MM.1S (cell line): ENCODE measurements around the gene FN3KRP.

Experiments
- DNase-seq: peaks from one replicate; pipeline ENCODE4 v3.0.0-alpha.2; 2015
- H2AFZ ChIP-seq: fragments of 300-600 bp; sonication (generic); 2 replicates; pipeline ENCODE4 v1.6.0; 2016; ENCODE audit warnings: antibody characterized with exemption, low read length
- H3F3A ChIP-seq: fragments of 300-600 bp; sonication (generic); 2 replicates; pipeline ENCODE4 v1.6.1; 2016; ENCODE audit warnings: mild to moderate bottlenecking, antibody characterized with exemption, low read length, moderate library complexity, mixed read lengths; ENCODE audit not compliant: insufficient read depth
- H3K27ac ChIP-seq: fragments of 300-600 bp; sonication (generic); 2 replicates; pipeline ENCODE4 v1.5.1; 2016; ENCODE audit warnings: mild to moderate bottlenecking, low read length
- H3K27me3 ChIP-seq: fragments of 300-600 bp; sonication (generic); replicated peaks from 2 replicates; pipeline ENCODE4 v1.6.0; 2016; ENCODE audit warnings: low read length; ENCODE audit not compliant: insufficient read depth
- H3K36me3 ChIP-seq: fragments of 300-600 bp; sonication (generic); replicated peaks from 2 replicates; pipeline ENCODE4 v1.6.1; 2016; ENCODE audit warnings: mild to moderate bottlenecking, low read length, mixed read lengths; ENCODE audit not compliant: insufficient read depth
- H3K4me1 ChIP-seq: fragments of 300-600 bp; sonication (generic); 2 replicates; pipeline ENCODE4 v1.6.1; 2016; ENCODE audit warnings: low read length, mixed read lengths
- H3K4me2 ChIP-seq: fragments of 300-600 bp; sonication (generic); 2 replicates; pipeline ENCODE4 v1.6.0; 2016; ENCODE audit warnings: low read depth, low read length
- H3K4me3 ChIP-seq: fragments of 300-600 bp; sonication (generic); 2 replicates; pipeline ENCODE4 v1.5.1; 2016; ENCODE audit warnings: low read length, mixed read lengths
- H3K79me2 ChIP-seq: fragments of 300-600 bp; sonication (generic); 2 replicates; pipeline ENCODE4 v1.6.1; 2016; ENCODE audit warnings: mixed run types, low read length, mixed read lengths
- H3K9ac ChIP-seq: fragments of 300-600 bp; sonication (generic); 2 replicates; pipeline ENCODE4 v1.6.1; 2016; ENCODE audit warnings: low read length, mixed read lengths
- H3K9me2 ChIP-seq: fragments of 300-600 bp; sonication (generic); replicated peaks from 2 replicates; pipeline ENCODE4 v1.6.1; 2016; ENCODE audit warnings: mild to moderate bottlenecking, low read length, mixed read lengths; ENCODE audit not compliant: insufficient read depth
- H3K9me3 ChIP-seq: fragments of 300-600 bp; sonication (generic); replicated peaks from 2 replicates; pipeline ENCODE4 v1.6.1; 2016; ENCODE audit warnings: mild to moderate bottlenecking, low read length, mixed read lengths; ENCODE audit not compliant: insufficient read depth
- H4K20me1 ChIP-seq: fragments of 300-600 bp; sonication (generic); 2 replicates; pipeline ENCODE4 v1.6.1; 2016; ENCODE audit warnings: mild to moderate bottlenecking, low read length, moderate library complexity, mixed read lengths; ENCODE audit not compliant: insufficient read depth
- EZH2 ChIP-seq: fragments of 300-600 bp; sonication (generic); optimal IDR thresholded peaks from 2 replicates; pipeline ENCODE3; 2017; ENCODE audit warnings: low read depth, mild to moderate bottlenecking, antibody characterized with exemption, low read length, mixed read lengths
- EZH2phosphoT487 ChIP-seq: fragments of 300-600 bp; sonication (generic); IDR thresholded peaks from 2 replicates; pipeline ENCODE4 v1.6.1; 2018; ENCODE audit warnings: antibody characterized with exemption, low read length
- TF ChIP-seq, protein P1 (sequence below): fragments of 300-600 bp; sonication (generic); IDR thresholded peaks from 2 replicates; pipeline ENCODE4 v1.5.1; 2016; ENCODE audit warnings: antibody characterized with exemption, low read length, mixed read lengths

FN3KRP gene

GRCh38 chr17:82703036-82703745, 13.3 kb upstream of the FN3KRP start:
- DNase-seq: no peak
- no peaks in the 10 kb centered on the region for H3K36me3 ChIP-seq
- peaks cover 14% of the 10 kb centered on the region for H3K4me1 ChIP-seq
- no peaks in the 10 kb centered on the region for H3K79me2 ChIP-seq
- H4K20me1 ChIP-seq: no peaks in the 10 kb centered on the region
- TF ChIP-seq EZH2 (no peak), EZH2phosphoT487 (no peak)
- TF ChIP-seq, protein P1, sequence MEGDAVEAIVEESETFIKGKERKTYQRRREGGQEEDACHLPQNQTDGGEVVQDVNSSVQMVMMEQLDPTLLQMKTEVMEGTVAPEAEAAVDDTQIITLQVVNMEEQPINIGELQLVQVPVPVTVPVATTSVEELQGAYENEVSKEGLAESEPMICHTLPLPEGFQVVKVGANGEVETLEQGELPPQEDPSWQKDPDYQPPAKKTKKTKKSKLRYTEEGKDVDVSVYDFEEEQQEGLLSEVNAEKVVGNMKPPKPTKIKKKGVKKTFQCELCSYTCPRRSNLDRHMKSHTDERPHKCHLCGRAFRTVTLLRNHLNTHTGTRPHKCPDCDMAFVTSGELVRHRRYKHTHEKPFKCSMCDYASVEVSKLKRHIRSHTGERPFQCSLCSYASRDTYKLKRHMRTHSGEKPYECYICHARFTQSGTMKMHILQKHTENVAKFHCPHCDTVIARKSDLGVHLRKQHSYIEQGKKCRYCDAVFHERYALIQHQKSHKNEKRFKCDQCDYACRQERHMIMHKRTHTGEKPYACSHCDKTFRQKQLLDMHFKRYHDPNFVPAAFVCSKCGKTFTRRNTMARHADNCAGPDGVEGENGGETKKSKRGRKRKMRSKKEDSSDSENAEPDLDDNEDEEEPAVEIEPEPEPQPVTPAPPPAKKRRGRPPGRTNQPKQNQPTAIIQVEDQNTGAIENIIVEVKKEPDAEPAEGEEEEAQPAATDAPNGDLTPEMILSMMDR: no peak
- no peak overlapping the region for H2AFZ ChIP-seq
- no peaks in the 10 kb centered on the region for H3K27me3 ChIP-seq
- no peak overlapping the region for H3K9ac ChIP-seq
- no peaks in the 10 kb centered on the region for H3K9me2 ChIP-seq
- peaks cover 12% of the 10 kb centered on the region for H3F3A ChIP-seq
- H3K4me2 ChIP-seq: no peak overlapping the region
- no peak overlapping the region for H3K27ac ChIP-seq
- H3K9me3 ChIP-seq: no peaks in the 10 kb centered on the region
- H3K4me3 ChIP-seq: no peak overlapping the region

DNA sequence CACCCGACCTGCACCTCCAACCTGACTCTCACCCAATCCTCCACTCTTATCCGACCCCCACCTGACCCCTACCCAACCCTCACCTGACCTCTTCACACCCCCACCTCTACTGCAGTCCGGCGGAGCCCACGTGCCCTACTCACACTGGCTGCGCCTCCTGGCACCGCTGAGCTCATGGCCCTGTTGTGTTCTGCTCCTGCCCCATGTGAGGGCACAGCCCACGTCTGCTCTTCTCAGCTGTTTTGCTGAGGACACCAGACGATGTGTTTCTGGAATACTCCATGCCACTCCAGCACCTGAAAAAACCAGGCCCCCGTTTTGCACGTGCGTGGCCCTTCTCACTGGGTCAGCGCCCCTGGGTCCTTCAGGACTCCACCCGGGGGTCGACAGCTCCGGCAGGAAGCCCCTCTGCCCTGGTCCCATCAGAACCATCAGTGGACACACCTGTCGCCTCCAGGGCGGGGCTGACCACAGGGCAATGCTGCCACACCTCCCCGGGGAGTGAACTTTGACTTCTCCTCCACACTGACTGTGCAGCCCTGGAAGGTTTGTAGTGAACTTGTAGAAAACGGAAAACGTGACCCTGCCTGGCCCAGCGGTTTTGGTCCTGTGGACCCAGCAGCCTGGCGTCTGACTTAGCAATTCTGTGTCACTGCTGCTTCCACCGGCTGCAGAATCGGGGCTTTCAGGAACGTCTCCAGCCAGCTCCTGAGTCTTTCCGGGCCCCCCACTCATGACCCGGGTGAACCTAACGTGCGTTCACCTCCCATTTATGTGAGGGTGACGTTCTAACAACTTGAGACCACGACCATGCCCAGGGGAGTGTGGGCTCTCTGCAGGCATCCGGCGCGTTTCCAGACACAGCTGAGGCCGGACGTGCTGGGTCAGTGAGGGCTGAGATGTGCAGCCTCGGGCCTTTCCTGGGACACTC, 12.3 kb upstream of the FN3KRP start:
- no peak overlapping the region for H2AFZ ChIP-seq
- H3K36me3 ChIP-seq: no peaks in the 10 kb centered on the region
- no peak for DNase-seq
- no peaks in the 10 kb centered on the region for H4K20me1 ChIP-seq
- H3K4me3 ChIP-seq: no peak overlapping the region
- TF ChIP-seq, protein P1: no peak
- TF ChIP-seq EZH2phosphoT487 (no peak), EZH2 (no peak)
- H3K9me2 ChIP-seq: no peaks in the 10 kb centered on the region
- no peaks in the 10 kb centered on the region for H3K27me3 ChIP-seq
- H3K4me2 ChIP-seq: no peak overlapping the region
- peaks cover 12% of the 10 kb centered on the region for H3K4me1 ChIP-seq
- no peaks in the 10 kb centered on the region for H3K9me3 ChIP-seq
- peaks cover 15% of the 10 kb centered on the region for H3F3A ChIP-seq
- no peak overlapping the region for H3K9ac ChIP-seq
- H3K27ac ChIP-seq: no peak overlapping the region
- H3K79me2 ChIP-seq: no peaks in the 10 kb centered on the region

GRCh38 chr17:82704886-82705285, 11.6 kb upstream of the FN3KRP start:
- H3K9me3 ChIP-seq: no peaks in the 10 kb centered on the region
- H3K27me3 ChIP-seq: no peaks in the 10 kb centered on the region
- DNase-seq: no peak
- H3K36me3 ChIP-seq: no peaks in the 10 kb centered on the region
- no peak overlapping the region for H3K4me2 ChIP-seq
- no peak overlapping the region for H3K4me3 ChIP-seq
- H3K9ac ChIP-seq: no peak overlapping the region
- H3K4me1 ChIP-seq: peaks cover 9% of the 10 kb centered on the region
- TF ChIP-seq, protein P1: no peak
- TF ChIP-seq EZH2phosphoT487 (no peak), EZH2 (no peak)
- no peaks in the 10 kb centered on the region for H4K20me1 ChIP-seq
- H2AFZ ChIP-seq: no peak overlapping the region
- peaks cover 15% of the 10 kb centered on the region for H3F3A ChIP-seq
- no peaks in the 10 kb centered on the region for H3K79me2 ChIP-seq
- no peak overlapping the region for H3K27ac ChIP-seq
- H3K9me2 ChIP-seq: no peaks in the 10 kb centered on the region
